ENCODE measurements around the gene PDE7B. TPM values are rescaled to one million over a fixed set of nuclear protein-coding genes. Genes with fewer than 3 reads are reported as not detected.

The PDE7B gene
- total RNA-seq, 3 donors from 2014 or later = 2.1 to 4.0 (median 2.2) TPM

DNA sequence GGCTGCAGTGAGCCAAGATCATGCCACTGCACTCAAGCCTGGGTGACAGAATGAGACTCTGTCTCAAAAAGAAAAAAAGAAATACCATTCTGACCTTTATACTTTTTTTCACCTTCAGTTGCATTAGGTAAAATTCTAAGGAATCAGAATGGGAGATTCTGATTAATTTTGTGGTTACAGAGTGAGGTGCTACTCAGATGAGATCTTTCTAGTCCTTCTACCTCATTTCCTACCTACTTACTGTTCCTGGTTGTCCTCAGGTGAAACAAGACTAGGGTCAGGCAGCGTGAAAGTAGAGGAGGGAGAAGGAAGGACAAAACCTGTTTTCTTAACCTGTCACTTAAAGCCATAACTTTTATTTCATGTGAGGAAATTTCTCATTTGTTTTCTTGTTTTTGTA lies 334.9 kb downstream of the PDE7B start:
- Histone ChIP-seq H3K4me1 (ENCODE audit: low read depth) (no peaks in the 10 kb centered on the region), H3K4me3 (no peak overlapping the region), H3K36me3 (ENCODE audit: low read depth) (no peaks in the 10 kb centered on the region), H3K9me3 (no peaks in the 10 kb centered on the region)
- intact Hi-C loops (cut with DNase I, micrococcal nuclease) = no loop called here
- DNase-seq = no peak
- TF ChIP-seq CTCF (IDR thresholded peaks at IDR 0.05) = no peak
- no peak for ATAC-seq

DNA sequence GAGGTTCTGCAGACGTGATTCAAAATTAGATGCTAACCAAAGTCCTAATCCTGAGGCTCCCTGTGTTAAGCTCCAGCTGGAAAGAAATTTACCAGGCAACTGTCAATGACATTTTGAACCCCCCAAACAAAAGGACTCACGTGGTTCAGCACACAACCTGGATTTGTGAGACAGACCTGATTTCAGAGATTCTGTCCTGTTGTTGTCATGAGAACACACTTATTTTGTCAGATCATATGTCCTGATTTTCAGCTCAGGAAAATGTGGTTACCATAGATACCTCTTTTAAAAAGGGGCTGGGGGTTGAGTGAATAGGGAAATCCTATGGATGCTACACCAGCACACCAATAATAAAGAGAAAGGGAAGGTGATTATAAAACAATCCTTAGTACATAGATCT lies 337.0 kb downstream of the PDE7B start:
- DNase-seq (no peak), ATAC-seq (no peak)
- H3K4me3 ChIP-seq = no peak overlapping the region
- intact Hi-C loops (cut with DNase I, micrococcal nuclease) = no loop called here
- no peaks in the 10 kb centered on the region for H3K4me1 ChIP-seq (ENCODE audit: low read depth)
- TF ChIP-seq CTCF (IDR thresholded peaks at IDR 0.05) = no peak
- H3K9me3 ChIP-seq = no peaks in the 10 kb centered on the region
- H3K36me3 ChIP-seq (ENCODE audit: low read depth) = no peaks in the 10 kb centered on the region

GRCh38 chr6:136189104-136189503 lies 337.6 kb downstream of the PDE7B start:
- TF ChIP-seq CTCF (IDR thresholded peaks at IDR 0.05) = no peak
- Histone ChIP-seq H3K9me3 (no peaks in the 10 kb centered on the region), H3K36me3 (ENCODE audit: low read depth) (no peaks in the 10 kb centered on the region)

GRCh38 chr6:136191606-136192312 lies 340.3 kb downstream of the PDE7B start:
- DNase-seq (no peak), ATAC-seq (no peak)
- intact Hi-C loops (cut with DNase I, micrococcal nuclease) = no loop called here
- Histone ChIP-seq H3K4me3 (no peak overlapping the region), H3K36me3 (ENCODE audit: low read depth) (no peaks in the 10 kb centered on the region), H3K9me3 (no peaks in the 10 kb centered on the region), H3K4me1 (ENCODE audit: low read depth) (no peaks in the 10 kb centered on the region)
- TF ChIP-seq CTCF (IDR thresholded peaks at IDR 0.05) = no peak

More at GRCh38 chr6:136189104-136189503, 337.6 kb downstream of the PDE7B start:
- no peak for DNase-seq
- Histone ChIP-seq H3K4me3 (no peak overlapping the region), H3K4me1 (ENCODE audit: low read depth) (no peaks in the 10 kb centered on the region)
- ATAC-seq = no peak
- intact Hi-C loops (cut with DNase I, micrococcal nuclease) = no loop called here

DNA sequence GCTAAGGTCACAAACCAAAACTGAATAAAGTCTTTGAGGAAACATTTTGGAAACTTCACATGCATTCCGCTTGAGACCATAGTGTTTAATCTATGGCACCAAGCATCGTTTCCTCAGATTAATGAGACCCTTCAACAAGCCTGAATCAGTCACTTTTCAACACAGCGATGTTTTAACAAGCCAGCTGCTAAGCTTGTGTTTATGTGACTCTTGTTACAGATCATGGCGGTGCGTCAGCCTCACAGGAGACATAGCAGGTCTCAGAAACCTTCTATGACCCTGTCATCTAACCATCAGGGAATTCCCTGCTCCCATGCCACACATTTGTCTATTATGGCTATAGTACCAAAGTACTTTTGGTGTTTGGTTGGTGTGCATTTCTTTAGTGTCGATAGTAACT lies 341.4 kb downstream of the PDE7B start:
- no peak for TF ChIP-seq CTCF (IDR thresholded peaks at IDR 0.05)
- no peak overlapping the region for H3K4me3 ChIP-seq

DNA sequence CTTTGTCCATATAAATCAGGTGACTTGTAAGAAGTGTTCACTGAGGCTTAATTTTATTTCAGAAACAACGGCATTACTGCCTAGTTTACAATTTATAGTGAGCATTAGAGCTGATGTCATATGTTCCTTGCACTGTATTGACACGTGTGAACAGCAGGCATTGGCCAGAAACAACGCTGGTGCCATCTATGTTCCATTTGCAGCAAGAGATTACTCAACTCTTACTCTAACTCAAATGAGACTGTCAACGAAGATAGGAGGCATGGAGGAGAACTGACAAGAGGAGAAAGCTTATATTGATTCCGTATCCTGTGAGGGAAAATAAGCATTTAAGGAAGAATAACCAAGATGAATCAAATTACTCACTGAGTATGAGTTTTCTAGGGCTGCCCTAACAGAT lies 350.2 kb downstream of the PDE7B start:
- intact Hi-C loops (cut with DNase I, micrococcal nuclease) = no loop called here
- no peak for TF ChIP-seq CTCF (IDR thresholded peaks at IDR 0.05)
- DNase-seq (no peak), ATAC-seq (no peak)
- Histone ChIP-seq H3K9me3 (no peaks in the 10 kb centered on the region), H3K4me1 (ENCODE audit: low read depth) (no peaks in the 10 kb centered on the region), H3K36me3 (ENCODE audit: low read depth) (no peaks in the 10 kb centered on the region), H3K4me3 (no peak overlapping the region)

More for the DNA sequence above, 341.4 kb downstream of the PDE7B start:
- ATAC-seq (no peak), DNase-seq (no peak)
- no peaks in the 10 kb centered on the region for H3K9me3 ChIP-seq
- intact Hi-C loops (cut with DNase I, micrococcal nuclease) = no loop called here
- H3K4me1 ChIP-seq (ENCODE audit: low read depth) = no peaks in the 10 kb centered on the region
- no peaks in the 10 kb centered on the region for H3K36me3 ChIP-seq (ENCODE audit: low read depth)

Data from mucosa of descending colon (tissue), 3 donors.